ENCODE data around the gene CSF2RB. TPM values are rescaled to one million over a fixed set of nuclear protein-coding genes. Genes with fewer than 3 reads are reported as not detected.
A peak's percentile ranks its signal among the peaks of the same experiment; 100 is the strongest.

CSF2RB gene
- total RNA-seq, 1 experiment from 2014 or later: not detected

DNA sequence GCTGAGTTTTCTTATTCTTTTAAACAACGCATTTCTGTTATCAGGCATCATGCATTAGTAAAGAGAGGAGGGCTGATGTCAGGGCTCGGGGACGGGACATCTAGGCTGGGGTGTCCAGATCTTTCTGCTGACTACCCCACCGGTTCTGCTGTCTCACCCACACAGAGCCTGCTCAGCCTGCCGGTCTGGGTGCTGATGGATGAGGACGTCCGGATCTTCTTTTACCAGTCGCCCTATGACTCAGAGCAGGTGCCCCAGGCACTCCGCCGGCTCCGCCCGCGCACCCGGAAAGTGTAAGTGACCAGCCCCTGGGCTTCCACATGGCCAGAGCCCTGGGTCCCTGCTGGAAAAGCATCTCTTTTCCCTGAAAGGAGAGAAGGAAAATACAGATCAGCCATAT, 43.2 kb upstream of the CSF2RB start:
- Histone ChIP-seq H3K56ac (ENCODE audit: insufficient read length, low read depth, low read length) (no peak overlapping the region), H3K27ac (ENCODE audit: insufficient read length, low read depth, low read length) (no peak overlapping the region), H3K79me2 (ENCODE audit: insufficient read depth, low read length) (no peaks in the 10 kb centered on the region), H4K20me1 (ENCODE audit: control insufficient read depth, insufficient read depth, insufficient read length) (no peaks in the 10 kb centered on the region), H3K4me1 (ENCODE audit: insufficient read depth, low read length) (no peaks in the 10 kb centered on the region), H2BK12ac (ENCODE audit: insufficient read length, low read depth, low read length) (no peak overlapping the region), H3K14ac (ENCODE audit: insufficient read depth, low read length) (peak overlapping the region; percentile 47; the same call in 1 of the 2 replicates), H2BK5ac (ENCODE audit: insufficient read length, low read length) (no peak overlapping the region), H2BK15ac (ENCODE audit: low read depth, low read length) (no peak overlapping the region), H2BK20ac (ENCODE audit: low read depth, low read length, poor library complexity, severe bottlenecking) (no peak overlapping the region), H3K23me2 (ENCODE audit: insufficient read length, low read depth, low read length, poor library complexity, severe bottlenecking) (no peaks in the 10 kb centered on the region), H2BK120ac (ENCODE audit: low read depth, low read length, poor library complexity, severe bottlenecking) (no peak overlapping the region), H3K27me3 (ENCODE audit: insufficient read depth, low read length) (no peaks in the 10 kb centered on the region; the same call in 1 of the 2 replicates), H3T11ph (ENCODE audit: low read length) (no peak overlapping the region), H3K9ac (ENCODE audit: extremely low read depth, insufficient read length, low read length) (no peak overlapping the region), H4K8ac (replicated peaks; ENCODE audit: insufficient read length, low read depth, low read length) (no peak overlapping the region), H3K18ac (ENCODE audit: insufficient read length, low read depth, low read length) (no peak overlapping the region), H2AFZ (ENCODE audit: low read length) (no peak overlapping the region), H3K79me1 (ENCODE audit: insufficient read depth, low read depth, low read length, poor library complexity, severe bottlenecking) (no peaks in the 10 kb centered on the region), H4K5ac (ENCODE audit: insufficient read length, low read depth, low read length) (no peak overlapping the region), H2AK5ac (ENCODE audit: insufficient read length, low read length) (no peak overlapping the region), H4K91ac (ENCODE audit: insufficient read length, low read depth, low read length) (no peak overlapping the region), H3K4ac (ENCODE audit: low read depth, low read length) (no peak overlapping the region), H3K4me2 (ENCODE audit: insufficient read depth, insufficient read length, low read length) (no peak overlapping the region), H3K9me3 (ENCODE audit: control insufficient read depth, low read depth, low read length) (no peaks in the 10 kb centered on the region), H3K23ac (ENCODE audit: insufficient read length, low read depth, low read length) (no peak overlapping the region)
- H3K4me3 Mint-ChIP-seq: no peak overlapping the region
- peaks cover 50% of the 10 kb centered on the region for H3K27me3 Mint-ChIP-seq (ENCODE audit: low read depth)
- DNase-seq: no peak
- TF ChIP-seq, protein P1, sequence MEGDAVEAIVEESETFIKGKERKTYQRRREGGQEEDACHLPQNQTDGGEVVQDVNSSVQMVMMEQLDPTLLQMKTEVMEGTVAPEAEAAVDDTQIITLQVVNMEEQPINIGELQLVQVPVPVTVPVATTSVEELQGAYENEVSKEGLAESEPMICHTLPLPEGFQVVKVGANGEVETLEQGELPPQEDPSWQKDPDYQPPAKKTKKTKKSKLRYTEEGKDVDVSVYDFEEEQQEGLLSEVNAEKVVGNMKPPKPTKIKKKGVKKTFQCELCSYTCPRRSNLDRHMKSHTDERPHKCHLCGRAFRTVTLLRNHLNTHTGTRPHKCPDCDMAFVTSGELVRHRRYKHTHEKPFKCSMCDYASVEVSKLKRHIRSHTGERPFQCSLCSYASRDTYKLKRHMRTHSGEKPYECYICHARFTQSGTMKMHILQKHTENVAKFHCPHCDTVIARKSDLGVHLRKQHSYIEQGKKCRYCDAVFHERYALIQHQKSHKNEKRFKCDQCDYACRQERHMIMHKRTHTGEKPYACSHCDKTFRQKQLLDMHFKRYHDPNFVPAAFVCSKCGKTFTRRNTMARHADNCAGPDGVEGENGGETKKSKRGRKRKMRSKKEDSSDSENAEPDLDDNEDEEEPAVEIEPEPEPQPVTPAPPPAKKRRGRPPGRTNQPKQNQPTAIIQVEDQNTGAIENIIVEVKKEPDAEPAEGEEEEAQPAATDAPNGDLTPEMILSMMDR (conservative IDR thresholded peaks at IDR 0.05): no peak
- peaks cover 8 to 12% of the 10 kb centered on the region in 2 experiments; a peak in 3 of 5 replicates for H3K9me3 Mint-ChIP-seq
- peak overlapping the region in 1 of 3 experiments; percentile 43; a peak in 1 of 7 replicates for H3K27ac Mint-ChIP-seq
- peaks cover 5 to 8% of the 10 kb centered on the region in 2 experiments; a peak in 3 of 4 replicates for H3K4me1 Mint-ChIP-seq
- no CpG with 5 or more reads among the region's 14 CpGs for WGBS (ENCODE audit: extremely low coverage, insufficient read length, low lambda C conversion rate)
- no peaks in the 10 kb centered on the region for H3K36me3 Mint-ChIP-seq (ENCODE audit: insufficient read depth in 1 of 3, low read depth in 3 of 3)
